GM12801 (cell line): ENCODE measurements around the gene LGALS3BP.

Source experiments
- TF ChIP-seq, protein P1 (sequence below): IDR thresholded peaks from one replicate; pipeline ENCODE4 v1.5.1; 2011; ENCODE audit warnings: control low read depth; ENCODE audit not compliant: insufficient read length; ENCODE audit errors: extremely low read depth

LGALS3BP gene

DNA sequence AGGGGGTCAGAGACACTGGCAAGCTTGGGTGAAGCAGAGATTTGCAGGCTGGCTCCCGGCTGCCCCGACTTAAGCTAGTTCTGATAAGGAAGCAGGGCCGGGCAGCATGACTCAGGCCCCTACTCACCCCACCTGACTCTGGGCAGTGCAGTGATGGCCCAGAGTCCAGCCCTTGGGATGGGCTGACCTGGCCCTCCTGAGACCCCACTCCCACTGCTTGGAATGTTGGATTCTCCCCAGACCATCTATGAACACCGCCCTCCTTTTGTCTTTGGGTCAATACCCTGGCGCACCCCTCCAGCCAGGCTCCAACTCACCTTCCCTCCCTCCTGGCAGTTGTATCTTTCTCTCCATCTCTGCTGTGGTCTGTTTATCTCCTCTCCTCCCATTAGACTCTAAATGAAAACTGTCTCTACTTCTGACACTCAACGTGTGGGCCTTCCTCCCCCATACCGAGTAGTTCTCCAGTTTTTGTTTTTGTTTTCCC lies 21.0 kb downstream of the LGALS3BP start:
- TF ChIP-seq, protein P1, sequence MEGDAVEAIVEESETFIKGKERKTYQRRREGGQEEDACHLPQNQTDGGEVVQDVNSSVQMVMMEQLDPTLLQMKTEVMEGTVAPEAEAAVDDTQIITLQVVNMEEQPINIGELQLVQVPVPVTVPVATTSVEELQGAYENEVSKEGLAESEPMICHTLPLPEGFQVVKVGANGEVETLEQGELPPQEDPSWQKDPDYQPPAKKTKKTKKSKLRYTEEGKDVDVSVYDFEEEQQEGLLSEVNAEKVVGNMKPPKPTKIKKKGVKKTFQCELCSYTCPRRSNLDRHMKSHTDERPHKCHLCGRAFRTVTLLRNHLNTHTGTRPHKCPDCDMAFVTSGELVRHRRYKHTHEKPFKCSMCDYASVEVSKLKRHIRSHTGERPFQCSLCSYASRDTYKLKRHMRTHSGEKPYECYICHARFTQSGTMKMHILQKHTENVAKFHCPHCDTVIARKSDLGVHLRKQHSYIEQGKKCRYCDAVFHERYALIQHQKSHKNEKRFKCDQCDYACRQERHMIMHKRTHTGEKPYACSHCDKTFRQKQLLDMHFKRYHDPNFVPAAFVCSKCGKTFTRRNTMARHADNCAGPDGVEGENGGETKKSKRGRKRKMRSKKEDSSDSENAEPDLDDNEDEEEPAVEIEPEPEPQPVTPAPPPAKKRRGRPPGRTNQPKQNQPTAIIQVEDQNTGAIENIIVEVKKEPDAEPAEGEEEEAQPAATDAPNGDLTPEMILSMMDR, result no peak

DNA sequence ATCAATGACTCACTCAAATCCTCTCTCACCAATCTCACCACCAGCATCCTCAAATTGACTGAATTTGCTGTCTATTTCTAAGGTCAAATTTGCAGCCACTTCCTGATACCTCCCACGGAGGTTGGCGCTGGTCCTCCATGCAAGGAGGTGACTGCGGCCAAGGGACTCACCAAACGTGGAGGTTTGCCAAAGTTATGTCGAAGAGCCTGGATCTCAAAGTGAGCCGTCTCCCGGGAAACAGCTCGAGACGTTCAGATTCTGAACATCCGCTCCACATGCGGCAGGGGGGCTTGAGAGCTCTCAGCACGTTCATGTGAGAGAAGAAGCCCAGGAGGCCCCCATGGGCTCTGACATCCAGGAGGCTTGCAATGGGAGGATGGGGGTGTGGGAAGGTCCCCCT lies 22.6 kb downstream of the LGALS3BP start:
- TF ChIP-seq, protein P1, result no peak

DNA sequence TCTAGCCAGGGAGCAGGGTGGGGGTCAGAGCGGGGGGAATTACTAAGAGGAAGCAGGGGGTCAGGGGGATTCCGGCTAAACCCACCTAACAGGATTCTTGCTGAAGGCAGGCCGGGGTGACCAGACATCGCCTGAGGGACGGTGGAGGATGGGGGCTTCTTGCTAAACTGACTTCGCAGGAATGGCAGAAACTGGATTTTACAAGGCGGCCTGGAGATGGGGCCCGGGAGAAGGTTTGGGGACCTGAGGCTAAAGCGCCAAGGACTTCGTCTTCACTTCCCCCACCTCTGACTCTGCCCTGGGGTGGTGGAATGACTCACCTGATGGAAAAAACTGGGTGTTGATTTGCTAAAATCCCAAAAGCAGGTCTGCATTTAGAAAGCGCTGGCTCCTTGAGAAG lies 23.5 kb downstream of the LGALS3BP start:
- TF ChIP-seq, protein P1, result no peak

DNA sequence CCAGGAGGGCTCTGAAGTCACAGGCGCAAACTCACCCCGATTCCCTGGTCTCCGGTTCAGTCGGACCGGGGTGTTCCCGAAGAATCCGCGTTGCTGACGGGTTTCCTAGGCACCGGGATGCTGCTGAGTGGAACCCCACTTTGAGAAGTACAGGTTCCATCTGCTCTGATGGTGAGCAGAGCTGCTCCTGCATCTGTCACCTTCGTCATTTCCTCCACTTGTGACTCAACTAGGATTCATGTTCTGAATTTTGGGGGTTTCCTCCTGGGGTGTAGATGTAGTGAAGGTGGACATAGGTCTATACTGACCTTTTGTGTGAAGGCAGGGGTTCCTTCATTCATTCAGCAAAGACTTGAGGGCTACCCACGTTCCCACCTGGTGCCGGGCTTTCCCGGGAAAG lies 25.0 kb downstream of the LGALS3BP start:
- TF ChIP-seq, protein P1, result no peak

DNA sequence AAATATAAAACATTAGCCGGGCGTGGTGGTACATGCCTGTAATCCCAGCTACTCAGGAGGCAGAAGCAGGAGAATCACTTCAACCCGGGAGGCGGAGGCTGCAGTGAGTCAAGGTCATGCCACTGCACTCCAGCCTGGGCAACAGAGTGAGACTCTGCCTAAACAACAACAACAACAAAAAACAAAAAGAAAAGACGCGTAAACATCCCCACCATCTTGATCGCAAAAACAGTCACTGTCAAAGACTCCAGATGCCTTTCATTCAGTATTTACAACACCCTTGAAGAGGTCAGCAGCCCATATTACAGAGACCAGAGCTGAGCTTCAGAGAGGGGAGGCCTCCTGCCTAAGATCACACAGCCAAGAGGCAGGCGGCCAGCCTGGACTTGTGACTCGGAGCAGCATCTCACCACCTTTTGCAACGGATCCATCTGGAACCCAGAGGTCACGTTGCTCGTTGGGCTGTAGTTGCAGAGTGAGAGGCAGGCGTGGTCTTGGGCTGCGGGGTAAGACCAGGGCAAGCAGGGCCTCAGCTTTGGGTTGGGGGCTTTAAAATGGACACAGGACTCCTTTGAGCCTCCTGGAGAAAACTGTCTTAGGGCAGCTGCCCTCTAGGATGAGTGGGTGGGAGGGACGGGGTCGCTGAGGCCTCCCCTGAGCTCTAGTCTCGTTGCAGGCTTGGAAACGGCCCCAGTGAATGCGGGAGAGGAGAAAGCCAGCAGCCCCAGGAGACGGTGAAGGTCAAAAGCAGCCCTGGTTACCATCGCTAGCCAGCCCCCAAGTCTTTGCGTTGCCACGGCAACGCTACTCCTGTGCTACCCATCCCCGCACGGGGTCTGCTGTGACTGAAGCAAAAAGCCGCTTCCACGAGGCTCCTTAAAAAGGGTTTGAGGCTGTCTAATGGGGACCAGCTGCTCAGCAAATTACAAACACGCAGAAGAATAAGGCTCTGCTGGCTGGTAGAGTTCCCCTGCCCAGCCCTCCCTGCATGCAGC lies 26.1 kb downstream of the LGALS3BP start:
- TF ChIP-seq, protein P1, result no peak

DNA sequence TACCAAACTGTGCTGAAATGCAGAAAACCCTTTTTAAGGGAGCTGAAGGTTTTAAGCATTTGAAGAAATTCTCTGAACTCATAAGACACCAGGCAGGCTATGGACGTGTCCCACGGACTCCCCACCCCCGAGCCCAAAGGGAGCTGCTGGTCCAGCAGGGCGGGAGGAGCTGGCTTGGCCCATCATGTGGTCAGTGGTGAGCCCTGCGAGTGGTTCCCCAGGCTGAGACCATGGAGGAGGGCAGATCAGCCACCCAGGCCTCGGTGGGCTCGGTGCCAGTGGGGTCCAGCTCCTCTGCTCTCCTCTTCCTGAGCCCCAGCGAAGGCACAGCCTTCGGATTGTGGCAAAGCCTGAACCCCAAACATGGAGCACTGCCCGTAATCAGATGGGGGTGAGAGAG lies 27.0 kb downstream of the LGALS3BP start:
- TF ChIP-seq, protein P1, result no peak

DNA sequence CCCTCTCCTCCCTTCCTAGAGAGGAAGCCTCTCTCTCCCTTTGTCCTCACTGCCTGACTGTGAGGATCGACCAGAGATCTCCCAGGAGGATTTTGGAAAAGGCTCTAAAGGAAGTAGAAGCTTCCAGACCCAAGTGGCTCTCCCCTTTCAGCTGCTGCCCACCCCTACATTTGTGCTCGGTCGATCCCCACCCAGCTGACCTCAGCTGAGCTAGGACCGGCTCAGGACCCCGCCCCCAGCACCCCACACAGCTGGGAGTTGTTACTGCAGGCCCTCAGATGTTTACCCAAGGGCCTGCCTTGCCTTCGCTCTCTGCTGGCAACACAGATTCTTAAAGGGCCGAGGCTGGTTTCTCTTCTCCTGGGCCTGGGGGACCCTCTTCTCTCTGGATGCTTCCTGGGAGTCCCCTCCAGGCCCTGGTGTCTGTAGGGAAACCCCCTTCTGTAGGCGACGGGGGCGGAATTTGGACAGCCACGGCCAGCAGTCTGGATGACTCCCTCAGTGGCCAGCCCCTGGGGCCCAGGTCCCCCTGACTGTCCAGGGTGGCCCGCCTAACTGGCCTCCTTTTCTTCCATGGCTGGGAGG lies 27.7 kb downstream of the LGALS3BP start:
- TF ChIP-seq, protein P1, result no peak
